Mesenchymal stem cell (in vitro differentiated cells and primary cell): ENCODE data around the gene TTC33.
"Not testable (repeated sequence)": the region's sequence is repeated elsewhere in the genome, so short reads cannot be mapped to it uniquely, and the experiment has no call there.

Experiments
- DNase-seq: peaks from one replicate; pipeline ENCODE4 v3.0.0-alpha.2; 2013
- H2AFZ ChIP-seq: one replicate; pipeline ENCODE4 v1.6.1; 2013; ENCODE audit warnings: low read depth, mild to moderate bottlenecking, control low read depth, inconsistent platforms, low read length, moderate library complexity
- H2AK5ac ChIP-seq: 2 replicates; pipeline ENCODE4 v1.6.1; 2013; ENCODE audit warnings: low read length, moderate library complexity, mild to moderate bottlenecking, inconsistent platforms; ENCODE audit not compliant: severe bottlenecking
- H2BK120ac ChIP-seq: one replicate; pipeline ENCODE4 v1.6.1; 2013; ENCODE audit warnings: low read depth, mild to moderate bottlenecking, inconsistent platforms, low read length, moderate library complexity
- H2BK12ac ChIP-seq, 2 experiments: one replicate each; pipeline ENCODE4 v1.6.1; 2013; ENCODE audit warnings: inconsistent platforms in 2 of 2, low read length in 2 of 2, mild to moderate bottlenecking in 2 of 2, moderate library complexity in 2 of 2, control low read depth in 1 of 2
- H2BK15ac ChIP-seq: one replicate; pipeline ENCODE4 v1.6.1; 2013; ENCODE audit warnings: mild to moderate bottlenecking, low read depth, inconsistent platforms; ENCODE audit not compliant: poor library complexity, severe bottlenecking
- H2BK5ac ChIP-seq: 2 replicates; pipeline ENCODE4 v1.6.1; 2013; ENCODE audit warnings: low read depth, mild to moderate bottlenecking, low read length, control low read depth, inconsistent platforms; ENCODE audit not compliant: poor library complexity, severe bottlenecking
- H3K14ac ChIP-seq, 2 experiments: one replicate each; pipeline ENCODE4 v1.6.1; 2013; ENCODE audit warnings: inconsistent platforms in 2 of 2, low read length in 2 of 2, control low read depth in 1 of 2, mild to moderate bottlenecking in 1 of 2, moderate library complexity in 1 of 2
- H3K18ac ChIP-seq, 2 experiments: one replicate each; pipeline ENCODE4 v1.6.1; 2013; ENCODE audit warnings: inconsistent platforms in 2 of 2, low read length in 2 of 2, control low read depth in 1 of 2, low read depth in 1 of 2, mild to moderate bottlenecking in 1 of 2
- H3K23ac ChIP-seq, 2 experiments: one replicate each; pipeline ENCODE4 v1.6.1; 2013; ENCODE audit warnings: inconsistent platforms in 2 of 2, low read length in 2 of 2, mild to moderate bottlenecking in 2 of 2, moderate library complexity in 2 of 2, control low read depth in 1 of 2
- H3K27ac ChIP-seq: 2 replicates; pipeline ENCODE4 v1.5.1; 2013; ENCODE audit warnings: mild to moderate bottlenecking, moderate library complexity, low read length, control low read depth, inconsistent platforms; ENCODE audit not compliant: poor library complexity, severe bottlenecking
- H3K27me3 ChIP-seq, 2 experiments: 2 replicates each; pipeline versions ENCODE4 v1.6.1 to v1.7.0; 2013; ENCODE audit warnings: low read length in 2 of 2, mild to moderate bottlenecking in 2 of 2, moderate library complexity in 2 of 2, control low read depth in 1 of 2, inconsistent platforms in 1 of 2; ENCODE audit not compliant: control insufficient read depth in 1 of 2, insufficient read depth in 1 of 2
- H3K36me3 ChIP-seq, 2 experiments: 2 replicates each; pipeline versions ENCODE4 v1.6.1 to v1.7.0; 2013; ENCODE audit warnings: low read length in 2 of 2, control low read depth in 1 of 2, inconsistent platforms in 1 of 2, low read depth in 1 of 2, mild to moderate bottlenecking in 1 of 2; ENCODE audit not compliant: insufficient read depth in 2 of 2, control insufficient read depth in 1 of 2
- H3K4ac ChIP-seq, 2 experiments: one replicate each; pipeline ENCODE4 v1.6.1; 2013; ENCODE audit warnings: inconsistent platforms in 2 of 2, low read length in 2 of 2, mild to moderate bottlenecking in 2 of 2, moderate library complexity in 2 of 2, control low read depth in 1 of 2, low read depth in 1 of 2
- H3K4me1 ChIP-seq: 2 replicates; pipeline ENCODE4 v1.6.1; 2013; ENCODE audit warnings: low read depth, low read length, control low read depth; ENCODE audit not compliant: control insufficient read depth, insufficient read depth
- H3K4me2 ChIP-seq: 2 replicates; pipeline ENCODE4 v1.6.1; 2013; ENCODE audit warnings: low read length, mild to moderate bottlenecking, inconsistent platforms; ENCODE audit not compliant: poor library complexity, severe bottlenecking
- H3K4me3 ChIP-seq, 2 experiments: 2 replicates each; pipeline versions ENCODE4 v1.5.1 to v1.7.0; 2013; ENCODE audit warnings: low read length in 2 of 2, mild to moderate bottlenecking in 2 of 2, control low read depth in 1 of 2, low read depth in 1 of 2; ENCODE audit not compliant: insufficient read depth in 1 of 2
- H3K79me1 ChIP-seq: replicated peaks from 2 replicates; pipeline ENCODE4 v1.6.1; 2013; ENCODE audit warnings: mild to moderate bottlenecking, control low read depth, low read length, inconsistent platforms; ENCODE audit not compliant: poor library complexity, severe bottlenecking
- H3K9ac ChIP-seq: 2 replicates; pipeline ENCODE4 v1.7.0; 2013; ENCODE audit warnings: mild to moderate bottlenecking, low read length, moderate library complexity
- H3K9me3 ChIP-seq: 2 replicates; pipeline ENCODE4 v1.7.0; 2013; ENCODE audit warnings: mild to moderate bottlenecking, low read length; ENCODE audit not compliant: control insufficient read depth
- H4K8ac ChIP-seq: one replicate; pipeline ENCODE4 v1.6.1; 2013; ENCODE audit warnings: inconsistent platforms, mild to moderate bottlenecking, low read length, moderate library complexity
- H4K91ac ChIP-seq: one replicate; pipeline ENCODE4 v1.6.1; 2013; ENCODE audit warnings: mild to moderate bottlenecking, low read length, inconsistent platforms
- WGBS: methylation state at CpG from one replicate; pipeline ENCODE4 v1.1.7; 2013; ENCODE audit warnings: mixed read lengths; 5-methylcytosine and 5-hydroxymethylcytosine counted together

The TTC33 gene

GRCh38 chr5:40646266-40646665 lies 109.5 kb downstream of the TTC33 start:
- Histone ChIP-seq H2BK5ac (no peak overlapping the region), H3K4me2 (no peak overlapping the region), H3K14ac (no peak overlapping the region), H3K79me1 (no peaks in the 10 kb centered on the region), H3K23ac (no peak overlapping the region), H2BK12ac (no peak overlapping the region), H2AFZ (no peak overlapping the region), H3K36me3 (no peaks in the 10 kb centered on the region), H4K91ac (no peak overlapping the region), H3K4me3 (no peak overlapping the region), H2AK5ac (no peak overlapping the region), H3K9ac (no peak overlapping the region), H3K18ac (no peak overlapping the region), H3K4me1 (no peaks in the 10 kb centered on the region), H4K8ac (no peak overlapping the region), H3K27ac (no peak overlapping the region), H3K27me3 (no peaks in the 10 kb centered on the region), H2BK15ac (no peak overlapping the region), H3K9me3 (no peaks in the 10 kb centered on the region), H3K4ac (no peak overlapping the region), H2BK120ac (no peak overlapping the region)
- DNase-seq: no peak
- WGBS: 64% methylated on average over 1 of the region's 3 CpGs

- H3K9ac ChIP-seq, H2BK120ac ChIP-seq, H3K23ac ChIP-seq, H2AK5ac ChIP-seq, H3K14ac ChIP-seq, H3K4me3 ChIP-seq, H2BK12ac ChIP-seq, H3K27ac ChIP-seq, H3K4ac ChIP-seq, H2AFZ ChIP-seq, H2BK5ac ChIP-seq, H4K91ac ChIP-seq, H3K79me1 ChIP-seq, H3K9me3 ChIP-seq, H3K4me1 ChIP-seq, H3K4me2 ChIP-seq, H2BK15ac ChIP-seq, H3K27me3 ChIP-seq, DNase-seq, H4K8ac ChIP-seq, H3K36me3 ChIP-seq, H3K18ac ChIP-seq: not testable (repeated sequence)
- 88% methylated on average over 1 of the region's 1 CpG for WGBS
Observed at GRCh38 chr5:40639531-40639930, 116.2 kb downstream of the TTC33 start.

- no peak overlapping the region for H2BK120ac ChIP-seq
- no peak overlapping the region for H3K23ac ChIP-seq
- no peak for DNase-seq
- H3K4me2 ChIP-seq: no peak overlapping the region
- H3K18ac ChIP-seq: no peak overlapping the region
- no peaks in the 10 kb centered on the region for H3K79me1 ChIP-seq
- H2BK5ac ChIP-seq: no peak overlapping the region
- no peak overlapping the region for H2AK5ac ChIP-seq
- no peak overlapping the region for H3K4me3 ChIP-seq
- H3K27ac ChIP-seq: no peak overlapping the region
- H3K14ac ChIP-seq: no peak overlapping the region
- no peaks in the 10 kb centered on the region for H3K36me3 ChIP-seq
- no peak overlapping the region for H4K8ac ChIP-seq
- no peak overlapping the region for H4K91ac ChIP-seq
- H3K27me3 ChIP-seq: no peaks in the 10 kb centered on the region
- no peak overlapping the region for H2BK15ac ChIP-seq
- no peak overlapping the region for H2BK12ac ChIP-seq
- peaks cover 3% of the 10 kb centered on the region for H3K9me3 ChIP-seq
- no peak overlapping the region for H3K4ac ChIP-seq
- H2AFZ ChIP-seq: no peak overlapping the region
- 76% methylated on average over 7 of the region's 7 CpGs for WGBS
- no peaks in the 10 kb centered on the region for H3K4me1 ChIP-seq
- H3K9ac ChIP-seq: no peak overlapping the region
Observed at GRCh38 chr5:40634593-40634992, 121.2 kb downstream of the TTC33 start.

GRCh38 chr5:40634154-40634553 lies 121.6 kb downstream of the TTC33 start:
- Histone ChIP-seq H3K18ac (no peak overlapping the region), H3K9ac (no peak overlapping the region), H2AK5ac (no peak overlapping the region), H3K4ac (no peak overlapping the region), H2BK120ac (no peak overlapping the region), H3K9me3 (peaks cover 3% of the 10 kb centered on the region), H3K36me3 (no peaks in the 10 kb centered on the region), H4K8ac (no peak overlapping the region), H3K27me3 (no peaks in the 10 kb centered on the region), H3K4me2 (no peak overlapping the region), H3K14ac (no peak overlapping the region), H2BK15ac (no peak overlapping the region), H2AFZ (no peak overlapping the region), H3K4me1 (no peaks in the 10 kb centered on the region), H3K79me1 (no peaks in the 10 kb centered on the region), H3K27ac (no peak overlapping the region), H4K91ac (no peak overlapping the region), H3K4me3 (no peak overlapping the region), H2BK12ac (no peak overlapping the region), H3K23ac (no peak overlapping the region), H2BK5ac (no peak overlapping the region)
- no peak for DNase-seq
- 89% methylated on average over 3 of the region's 3 CpGs for WGBS
